Large intestine (tissue), 3 donors: Measurements from ENCODE around the gene LGMN. TPM values are rescaled to one million over a fixed set of nuclear protein-coding genes. Genes with fewer than 3 reads are reported as not detected.
A peak's percentile ranks its signal among the peaks of the same experiment; 100 is the strongest.
"Not testable (repeated sequence)": the region's sequence is repeated elsewhere in the genome, so short reads cannot be mapped to it uniquely, and the experiment has no call there.

Experiments
- DNase-seq, 2 donors: peaks; one replicate each; pipeline versions ENCODE4 v3.0.0 to v3.0.0-alpha.2; 2013
- H3K27ac ChIP-seq: one replicate; pipeline ENCODE4 v1.5.1; 2013; ENCODE audit warnings: low read length
- H3K27me3 ChIP-seq: 2 replicates; pipeline ENCODE4 v1.6.1; 2013; ENCODE audit warnings: low read length; ENCODE audit not compliant: control insufficient read depth, insufficient read depth
- H3K36me3 ChIP-seq: 2 replicates; pipeline ENCODE4 v1.6.1; 2013; ENCODE audit warnings: low read length; ENCODE audit not compliant: control insufficient read depth, insufficient read depth
- H3K4me1 ChIP-seq: one replicate; pipeline ENCODE4 v1.6.1; 2013; ENCODE audit warnings: low read length; ENCODE audit not compliant: control insufficient read depth, insufficient read depth
- H3K4me3 ChIP-seq: one replicate; pipeline ENCODE4 v1.5.1; 2013; ENCODE audit warnings: low read length
- H3K9me3 ChIP-seq: one replicate; pipeline ENCODE4 v1.6.1; 2013; ENCODE audit warnings: mild to moderate bottlenecking, low read depth, low read length, moderate library complexity; ENCODE audit not compliant: control insufficient read depth
- WGBS: methylation state at CpG from one replicate; pipeline ENCODE4 v1.1.5; 2013; ENCODE audit warnings: low lambda C conversion rate; ENCODE audit not compliant: insufficient coverage; 5-methylcytosine and 5-hydroxymethylcytosine counted together
- polyA plus RNA-seq: library from polyadenylated mRNA; unstranded; fragments of 120-200 nt; gene quantifications from one replicate; pipeline ENCODE4 v1.2.1, GENCODE V29; 2013

LGMN gene
- polyA plus RNA-seq, 1 donor, result 269 TPM

- peaks cover 10% of the 10 kb centered on the region for H3K4me1 ChIP-seq
- no CpG with 5 or more reads among the region's 5 CpGs for WGBS
- H3K36me3 ChIP-seq, result not testable (repeated sequence)
Observed at GRCh38 chr14:92763666-92764631, 15.5 kb upstream of the LGMN start.

GRCh38 chr14:92760524-92760805 is 12.0 kb upstream of the LGMN start:
- WGBS, result no CpG with 5 or more reads among the region's 7 CpGs
- Histone ChIP-seq H3K9me3 (no peaks in the 10 kb centered on the region), H3K27me3 (no peaks in the 10 kb centered on the region), H3K36me3 (no peaks in the 10 kb centered on the region), H3K27ac (no peak overlapping the region), H3K4me3 (no peak overlapping the region), H3K4me1 (no peaks in the 10 kb centered on the region)
- DNase-seq, result no peak

More at GRCh38 chr14:92763666-92764631, 15.5 kb upstream of the LGMN start:
- not testable (repeated sequence) for H3K27me3 ChIP-seq, DNase-seq, H3K4me3 ChIP-seq, H3K9me3 ChIP-seq, H3K27ac ChIP-seq

- WGBS, result 93% methylated on average over 6 of the region's 12 CpGs
Observed at GRCh38 chr14:92759679-92760523, 11.5 kb upstream of the LGMN start.

GRCh38 chr14:92759300-92759678 is 10.9 kb upstream of the LGMN start:
- Histone ChIP-seq H3K27ac (no peak overlapping the region), H3K4me3 (no peak overlapping the region), H3K4me1 (no peaks in the 10 kb centered on the region), H3K36me3 (no peaks in the 10 kb centered on the region), H3K9me3 (no peaks in the 10 kb centered on the region), H3K27me3 (no peaks in the 10 kb centered on the region)
- 100% methylated on average over 1 of the region's 4 CpGs for WGBS
- no peak for DNase-seq

More at GRCh38 chr14:92759679-92760523, 11.5 kb upstream of the LGMN start:
- Histone ChIP-seq H3K9me3 (no peaks in the 10 kb centered on the region), H3K4me1 (no peaks in the 10 kb centered on the region), H3K4me3 (no peak overlapping the region), H3K27ac (no peak overlapping the region), H3K27me3 (no peaks in the 10 kb centered on the region), H3K36me3 (no peaks in the 10 kb centered on the region)
- no peak for DNase-seq

GRCh38 chr14:92756446-92756845 is 8.0 kb upstream of the LGMN start:
- Histone ChIP-seq H3K27me3 (no peaks in the 10 kb centered on the region), H3K4me1 (no peaks in the 10 kb centered on the region), H3K4me3 (no peak overlapping the region), H3K27ac (no peak overlapping the region), H3K9me3 (no peaks in the 10 kb centered on the region), H3K36me3 (no peaks in the 10 kb centered on the region)
- no peak for DNase-seq
- WGBS, result 86% methylated on average over 3 of the region's 4 CpGs

- no peak overlapping the region for H3K4me3 ChIP-seq
- H3K36me3 ChIP-seq, result no peaks in the 10 kb centered on the region
- H3K27ac ChIP-seq, result no peak overlapping the region
- peak in 1 of 2 donors; percentile 23 for DNase-seq
- H3K9me3 ChIP-seq, result no peaks in the 10 kb centered on the region
- H3K27me3 ChIP-seq, result no peaks in the 10 kb centered on the region
- H3K4me1 ChIP-seq, result no peaks in the 10 kb centered on the region
- WGBS, result no CpG with 5 or more reads among the region's 3 CpGs
Observed at GRCh38 chr14:92755495-92755894, 7.1 kb upstream of the LGMN start.

GRCh38 chr14:92754966-92755365 is 6.5 kb upstream of the LGMN start:
- Histone ChIP-seq H3K36me3 (no peaks in the 10 kb centered on the region), H3K4me3 (no peak overlapping the region), H3K27me3 (no peaks in the 10 kb centered on the region), H3K9me3 (no peaks in the 10 kb centered on the region), H3K4me1 (no peaks in the 10 kb centered on the region), H3K27ac (no peak overlapping the region)
- 86% methylated on average over 1 of the region's 1 CpG for WGBS
- peak in 1 of 2 donors; percentile 30 for DNase-seq

- Histone ChIP-seq H3K36me3 (no peaks in the 10 kb centered on the region), H3K9me3 (no peaks in the 10 kb centered on the region), H3K27me3 (no peaks in the 10 kb centered on the region), H3K4me3 (no peak overlapping the region), H3K27ac (no peak overlapping the region), H3K4me1 (no peaks in the 10 kb centered on the region)
- no peak for DNase-seq
- no CpG with 5 or more reads among the region's 5 CpGs for WGBS
Observed at GRCh38 chr14:92753250-92753649, 4.8 kb upstream of the LGMN start.

- no CpG with 5 or more reads among the region's 4 CpGs for WGBS
- no peaks in the 10 kb centered on the region for H3K27me3 ChIP-seq
- no peaks in the 10 kb centered on the region for H3K36me3 ChIP-seq
- DNase-seq, result no peak
- H3K9me3 ChIP-seq, result no peaks in the 10 kb centered on the region
- no peak overlapping the region for H3K4me3 ChIP-seq
- no peak overlapping the region for H3K27ac ChIP-seq
- no peaks in the 10 kb centered on the region for H3K4me1 ChIP-seq
Observed at GRCh38 chr14:92751819-92752218, 3.4 kb upstream of the LGMN start.

- Histone ChIP-seq H3K4me3 (no peak overlapping the region), H3K4me1 (no peaks in the 10 kb centered on the region), H3K9me3 (no peaks in the 10 kb centered on the region), H3K27me3 (no peaks in the 10 kb centered on the region), H3K36me3 (no peaks in the 10 kb centered on the region), H3K27ac (no peak overlapping the region)
- no peak for DNase-seq
- no CpG with 5 or more reads among the region's 5 CpGs for WGBS
Observed at GRCh38 chr14:92750994-92751400, 2.6 kb upstream of the LGMN start.
